OCI-LY1 (cell line): ENCODE measurements around the gene SH3BP1.

Source experiments
- H2AFZ ChIP-seq: fragments of 200-600 bp; sonication (generic), shearing (Covaris generic); 2 replicates; pipeline ENCODE4 v1.6.0; 2014; ENCODE audit warnings: antibody characterized with exemption, mild to moderate bottlenecking, low read length
- H3F3A ChIP-seq: fragments of 200-600 bp; sonication (generic), shearing (Covaris generic); 2 replicates; pipeline ENCODE4 v1.6.0; 2014; ENCODE audit warnings: mild to moderate bottlenecking, antibody characterized with exemption, low read length, moderate library complexity; ENCODE audit not compliant: insufficient read depth
- H3K27ac ChIP-seq: fragments of 200-600 bp; sonication (generic); 2 replicates; pipeline ENCODE4 v1.5.1; 2014; ENCODE audit warnings: low read length, mixed run types, mild to moderate bottlenecking, low read depth; ENCODE audit not compliant: poor library complexity, severe bottlenecking
- H3K27me3 ChIP-seq: fragments of 200-600 bp; sonication (generic); 2 replicates; pipeline ENCODE4 v1.6.0; 2014; ENCODE audit warnings: antibody characterized with exemption, mild to moderate bottlenecking, low read length, moderate library complexity; ENCODE audit not compliant: insufficient read depth
- H3K36me3 ChIP-seq: fragments of 200-600 bp; sonication (generic); 2 replicates; pipeline ENCODE4 v1.6.1; 2014; ENCODE audit warnings: mild to moderate bottlenecking, antibody characterized with exemption, low read length, moderate library complexity, mixed read lengths; ENCODE audit not compliant: insufficient read depth
- H3K4me1 ChIP-seq: fragments of 200-600 bp; sonication (generic); 2 replicates; pipeline ENCODE4 v1.5.1; 2014; ENCODE audit warnings: mild to moderate bottlenecking, low read length, moderate library complexity; ENCODE audit not compliant: insufficient read depth, severe bottlenecking
- H3K4me2 ChIP-seq: fragments of 200-600 bp; sonication (generic), shearing (Covaris generic); 2 replicates; pipeline ENCODE4 v1.6.1; 2014; ENCODE audit warnings: low read length
- H3K4me3 ChIP-seq: fragments of 200-600 bp; sonication (generic); 2 replicates; pipeline ENCODE4 v1.5.1; 2014; ENCODE audit warnings: low read length, low read depth, mild to moderate bottlenecking, mixed read lengths; ENCODE audit not compliant: poor library complexity, severe bottlenecking
- H3K79me2 ChIP-seq: fragments of 200-600 bp; shearing (Covaris generic); 2 replicates; pipeline ENCODE4 v1.6.1; 2016; ENCODE audit warnings: mixed run types, low read length, mixed read lengths; ENCODE audit not compliant: insufficient read depth
- H3K9ac ChIP-seq: fragments of 200-600 bp; sonication (generic), shearing (Covaris generic); 2 replicates; pipeline ENCODE4 v1.6.1; 2014; ENCODE audit warnings: mild to moderate bottlenecking, low read length, mixed read lengths
- H3K9me2 ChIP-seq: fragments of 200-600 bp; sonication (generic), shearing (Covaris generic); 2 replicates; pipeline ENCODE4 v1.6.1; 2014; ENCODE audit warnings: low read depth, mild to moderate bottlenecking, low read length, mixed read lengths
- H3K9me3 ChIP-seq: fragments of 200-600 bp; shearing (Covaris generic); 2 replicates; pipeline ENCODE4 v1.6.1; 2014; ENCODE audit warnings: low read length, mixed read lengths
- H4K20me1 ChIP-seq: fragments of 200-600 bp; sonication (generic), shearing (Covaris generic); 2 replicates; pipeline ENCODE4 v1.6.0; 2016; ENCODE audit warnings: mild to moderate bottlenecking, low read length; ENCODE audit not compliant: insufficient read depth
- CTCF ChIP-seq: fragments of 200-600 bp; sonication (generic), shearing (Covaris generic); IDR thresholded peaks from 2 replicates; pipeline ENCODE4 v1.5.1; 2017; ENCODE audit warnings: mild to moderate bottlenecking, antibody characterized with exemption, low read length, moderate library complexity, mixed read lengths
- EZH2 ChIP-seq: fragments of 200-600 bp; sonication (generic), shearing (Covaris generic); IDR thresholded peaks from 2 replicates; pipeline ENCODE4 v1.8.0; 2017; ENCODE audit warnings: borderline replicate concordance, mixed run types, mild to moderate bottlenecking, antibody characterized with exemption, low read length, moderate library complexity, mixed read lengths

Gene SH3BP1

GRCh38 chr22:37703906-37704305 is 64.4 kb downstream of the SH3BP1 start:
- peaks cover 14% of the 10 kb centered on the region for H3K4me1 ChIP-seq
- no peaks in the 10 kb centered on the region for H3K9me2 ChIP-seq
- H3K9ac ChIP-seq: no peak overlapping the region
- no peaks in the 10 kb centered on the region for H4K20me1 ChIP-seq
- H2AFZ ChIP-seq: no peak overlapping the region
- H3K27ac ChIP-seq: no peak overlapping the region
- no peak overlapping the region for H3K4me2 ChIP-seq
- no peak overlapping the region for H3K4me3 ChIP-seq
- no peaks in the 10 kb centered on the region for H3K36me3 ChIP-seq
- no peaks in the 10 kb centered on the region for H3K9me3 ChIP-seq
- no peaks in the 10 kb centered on the region for H3K79me2 ChIP-seq
- no peak for TF ChIP-seq EZH2
- no peak for TF ChIP-seq CTCF
- H3F3A ChIP-seq: no peaks in the 10 kb centered on the region
- no peaks in the 10 kb centered on the region for H3K27me3 ChIP-seq

- no peak overlapping the region for H2AFZ ChIP-seq
- H3K9me3 ChIP-seq: no peaks in the 10 kb centered on the region
- no peaks in the 10 kb centered on the region for H3K36me3 ChIP-seq
- H3K9ac ChIP-seq: no peak overlapping the region
- no peaks in the 10 kb centered on the region for H3K27me3 ChIP-seq
- no peaks in the 10 kb centered on the region for H3K79me2 ChIP-seq
- no peaks in the 10 kb centered on the region for H3F3A ChIP-seq
- no peak for TF ChIP-seq EZH2
- TF ChIP-seq CTCF: no peak
- no peaks in the 10 kb centered on the region for H3K9me2 ChIP-seq
- H3K4me2 ChIP-seq: no peak overlapping the region
- peaks cover 15% of the 10 kb centered on the region for H3K4me1 ChIP-seq
- no peak overlapping the region for H3K27ac ChIP-seq
- no peak overlapping the region for H3K4me3 ChIP-seq
- H4K20me1 ChIP-seq: no peaks in the 10 kb centered on the region
These were observed 65.2 kb downstream of the SH3BP1 start for GRCh38 chr22:37704645-37705044.

- TF ChIP-seq EZH2: no peak
- TF ChIP-seq CTCF: no peak
- H3K27ac ChIP-seq: no peak overlapping the region
- H3K4me3 ChIP-seq: no peak overlapping the region
- H3K4me1 ChIP-seq: peaks cover 15% of the 10 kb centered on the region
- H3K9ac ChIP-seq: no peak overlapping the region
- no peaks in the 10 kb centered on the region for H3K79me2 ChIP-seq
- H3F3A ChIP-seq: no peaks in the 10 kb centered on the region
- no peaks in the 10 kb centered on the region for H3K27me3 ChIP-seq
- no peak overlapping the region for H2AFZ ChIP-seq
- H3K9me2 ChIP-seq: no peaks in the 10 kb centered on the region
- H4K20me1 ChIP-seq: no peaks in the 10 kb centered on the region
- H3K36me3 ChIP-seq: no peaks in the 10 kb centered on the region
- no peaks in the 10 kb centered on the region for H3K9me3 ChIP-seq
- no peak overlapping the region for H3K4me2 ChIP-seq
These were observed 65.7 kb downstream of the SH3BP1 start for GRCh38 chr22:37705205-37705604.
